ENCODE measurements around the gene TCF7L2.

TCF7L2 gene

DNA sequence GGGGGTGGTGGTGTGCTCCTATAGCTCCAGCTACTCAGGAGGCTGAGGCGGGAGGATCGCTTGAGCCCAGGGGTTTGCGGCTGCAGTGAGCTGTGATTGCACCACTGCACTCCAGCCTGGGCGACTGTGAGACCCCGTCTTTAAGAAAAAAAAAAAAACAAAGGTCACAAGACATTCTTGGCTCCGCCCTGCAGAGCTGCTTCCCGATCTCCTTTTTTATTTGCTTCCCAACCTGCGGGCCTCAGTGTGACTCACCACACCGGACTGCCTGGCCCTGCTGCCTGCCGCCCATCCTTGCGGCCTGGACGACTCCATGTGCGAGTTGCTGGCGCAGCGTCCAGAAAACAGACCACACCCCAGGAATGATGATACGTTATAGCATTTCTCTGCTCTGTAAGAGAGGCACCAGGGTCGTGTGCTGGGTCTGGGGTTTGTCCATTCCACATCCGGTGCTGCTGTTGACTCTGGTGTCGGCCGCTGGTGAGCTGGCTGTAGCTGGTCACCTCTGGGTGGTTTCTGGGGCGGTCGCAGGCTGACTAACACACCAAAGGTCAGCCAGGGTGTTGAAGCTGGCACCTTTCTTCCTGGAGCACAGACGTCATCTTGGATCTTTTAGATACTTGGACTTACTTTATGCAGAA, 123.6 kb downstream of the TCF7L2 start:
- no peak for DNase-seq

DNA sequence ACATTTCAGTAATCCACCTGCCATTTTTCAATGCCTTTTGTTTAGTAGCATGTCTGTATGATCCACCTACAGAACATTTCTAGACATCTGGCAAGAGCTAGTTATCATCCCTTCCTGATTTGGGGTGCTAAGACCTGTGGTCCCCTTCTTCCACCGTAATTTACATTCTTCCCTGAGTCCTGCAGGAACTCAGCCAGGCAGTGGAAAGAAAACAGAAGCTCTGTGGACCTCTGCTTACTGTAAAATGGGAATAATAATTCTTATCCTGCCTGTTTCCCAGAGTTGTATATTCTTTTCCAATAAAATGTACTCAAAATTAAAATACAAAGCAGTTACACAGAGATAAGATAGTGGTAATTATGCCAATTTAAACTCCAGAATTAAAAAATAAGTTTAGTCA, 126.9 kb downstream of the TCF7L2 start:
- DNase-seq, result no peak

DNA sequence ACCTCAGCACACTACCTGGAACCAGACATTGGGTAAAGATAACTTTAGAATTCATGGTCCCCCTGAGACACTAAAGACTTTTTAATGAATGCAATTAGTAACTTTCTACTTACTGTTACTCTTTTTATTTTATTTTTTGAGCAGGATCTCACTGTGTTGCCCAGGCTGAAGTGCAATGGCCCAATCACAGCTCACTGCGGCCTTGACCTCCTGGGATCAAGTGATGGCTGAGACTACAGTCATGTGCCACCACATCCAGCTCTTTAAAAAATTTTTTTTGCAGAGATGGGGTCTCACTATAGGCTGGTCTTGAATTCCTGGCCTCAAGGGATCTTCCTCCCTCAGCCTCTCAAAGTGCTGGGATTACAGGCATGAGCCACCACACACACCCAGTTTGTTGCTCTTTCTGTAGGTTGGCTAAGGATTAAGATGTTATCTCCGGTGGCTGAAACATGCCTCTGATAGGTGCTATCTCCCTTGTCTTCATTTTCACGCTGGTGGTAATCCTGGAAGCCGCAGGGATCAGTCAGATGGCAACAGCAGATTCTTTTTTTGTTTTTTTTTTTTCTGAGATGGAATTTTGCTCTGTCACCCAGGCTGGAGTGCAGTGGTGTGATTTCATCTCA, 128.3 kb downstream of the TCF7L2 start:
- DNase-seq, result no peak

DNA sequence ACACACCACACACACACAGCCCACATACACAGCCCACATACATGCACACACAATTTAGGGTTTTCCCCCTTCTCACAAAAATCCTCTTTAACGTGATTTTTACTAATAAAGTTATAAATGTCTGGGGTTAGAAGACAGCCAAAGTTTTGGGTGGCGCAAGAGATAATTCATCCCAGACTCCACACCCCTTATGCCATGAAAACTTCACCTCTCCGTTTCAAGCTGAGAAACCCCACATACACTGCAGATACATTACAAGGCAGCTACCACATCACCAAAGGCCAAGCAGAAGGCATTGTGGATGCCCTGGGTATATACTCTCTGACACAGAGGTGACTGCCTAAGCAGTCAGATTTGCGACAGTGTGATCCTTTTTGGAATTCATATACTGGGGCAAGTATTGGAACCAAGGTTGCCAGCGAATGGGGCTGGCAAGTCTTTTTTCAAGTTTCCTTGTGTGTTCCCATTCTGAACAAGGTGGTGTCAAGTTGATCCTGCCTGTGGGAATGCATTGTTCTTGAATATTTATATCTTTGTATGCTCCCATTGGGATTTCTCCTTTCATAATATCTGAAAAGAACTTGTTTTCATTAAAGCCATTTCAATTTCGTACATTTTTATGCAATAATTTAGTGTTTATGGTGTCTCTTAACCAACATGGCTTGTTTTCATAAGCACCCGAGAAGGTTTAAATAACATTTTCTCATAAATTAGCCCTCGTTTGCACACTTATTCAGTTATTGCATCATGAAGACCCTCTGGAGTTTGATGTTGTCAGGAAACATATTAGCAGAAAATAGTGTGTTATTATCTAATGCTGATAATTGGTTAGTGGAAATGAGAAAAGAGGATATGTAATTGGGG, 130.2 kb downstream of the TCF7L2 start:
- no peak for DNase-seq

DNA sequence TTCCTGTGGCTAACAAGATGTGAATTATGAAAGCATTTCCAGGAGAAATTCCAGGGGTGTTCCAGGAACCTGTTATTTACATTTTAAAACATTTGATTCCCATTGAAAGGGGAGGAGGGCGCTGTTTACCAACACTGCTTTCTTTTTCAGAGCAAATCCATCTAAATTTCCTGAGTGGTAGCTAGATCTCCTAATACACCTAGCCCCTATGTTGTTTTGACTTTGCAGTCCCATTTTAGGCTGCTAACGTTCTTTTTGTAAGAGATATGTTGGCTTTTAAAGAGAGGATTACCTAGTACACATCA, 130.8 kb downstream of the TCF7L2 start:
- DNase-seq, result no peak

DNA sequence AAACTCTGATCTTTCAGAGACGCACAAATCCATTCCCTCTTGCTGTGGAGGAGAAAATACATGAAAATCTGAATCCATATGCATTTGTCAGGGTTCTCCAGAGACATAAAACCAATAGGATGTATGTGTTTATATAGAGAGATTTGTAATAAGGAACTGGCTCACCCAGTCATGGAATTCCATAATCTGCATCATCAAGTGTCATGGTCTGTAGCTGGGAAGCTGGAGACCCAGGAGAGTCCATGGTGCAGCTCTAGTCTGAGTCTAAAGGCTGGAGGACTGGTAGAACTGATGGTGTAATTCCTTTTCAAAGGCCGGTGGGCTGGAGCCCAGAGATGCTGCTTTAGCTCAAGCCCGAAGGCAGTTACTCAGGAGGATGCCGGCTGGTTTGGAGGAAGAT, 134.0 kb downstream of the TCF7L2 start:
- DNase-seq, result no peak

DNA sequence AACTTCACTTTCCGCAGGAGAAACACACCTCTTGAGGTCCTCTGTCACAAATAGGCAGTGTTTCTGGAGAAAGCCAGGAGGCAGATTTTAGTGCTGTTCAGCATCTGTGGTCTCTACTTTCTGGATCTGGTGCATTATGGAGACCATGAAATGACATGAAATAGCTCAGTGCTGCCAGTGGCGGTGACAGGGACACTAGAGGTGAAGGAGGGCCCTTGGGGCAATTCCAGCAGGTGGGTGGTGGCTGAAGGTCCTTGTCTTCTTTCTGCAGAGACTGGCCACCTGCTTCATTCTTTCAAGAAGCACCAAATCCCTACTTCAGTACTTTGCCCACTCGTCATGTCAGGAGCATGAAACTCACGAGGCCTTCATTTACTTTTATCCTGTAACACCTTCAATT, 135.7 kb downstream of the TCF7L2 start:
- no peak for DNase-seq

DNA sequence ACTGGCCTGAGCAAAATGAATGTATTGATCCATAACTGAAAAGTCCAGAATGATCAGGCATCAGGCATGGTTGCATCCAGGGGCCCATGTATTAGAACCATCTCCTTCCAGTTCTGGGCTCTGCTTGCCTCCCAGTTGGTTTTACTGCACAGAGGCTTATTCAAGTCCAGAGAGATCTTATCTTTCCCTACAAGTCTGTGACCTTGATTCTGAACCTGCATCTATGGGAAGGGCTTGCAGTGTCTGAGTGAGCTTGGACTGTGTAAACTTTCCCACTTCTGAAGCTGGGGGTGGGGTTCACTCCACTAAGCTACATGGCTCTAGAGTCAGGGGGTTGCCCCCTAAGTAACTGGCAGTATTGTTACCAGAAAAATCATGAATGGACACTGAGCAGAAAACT, 136.2 kb downstream of the TCF7L2 start:
- no peak for DNase-seq

DNA sequence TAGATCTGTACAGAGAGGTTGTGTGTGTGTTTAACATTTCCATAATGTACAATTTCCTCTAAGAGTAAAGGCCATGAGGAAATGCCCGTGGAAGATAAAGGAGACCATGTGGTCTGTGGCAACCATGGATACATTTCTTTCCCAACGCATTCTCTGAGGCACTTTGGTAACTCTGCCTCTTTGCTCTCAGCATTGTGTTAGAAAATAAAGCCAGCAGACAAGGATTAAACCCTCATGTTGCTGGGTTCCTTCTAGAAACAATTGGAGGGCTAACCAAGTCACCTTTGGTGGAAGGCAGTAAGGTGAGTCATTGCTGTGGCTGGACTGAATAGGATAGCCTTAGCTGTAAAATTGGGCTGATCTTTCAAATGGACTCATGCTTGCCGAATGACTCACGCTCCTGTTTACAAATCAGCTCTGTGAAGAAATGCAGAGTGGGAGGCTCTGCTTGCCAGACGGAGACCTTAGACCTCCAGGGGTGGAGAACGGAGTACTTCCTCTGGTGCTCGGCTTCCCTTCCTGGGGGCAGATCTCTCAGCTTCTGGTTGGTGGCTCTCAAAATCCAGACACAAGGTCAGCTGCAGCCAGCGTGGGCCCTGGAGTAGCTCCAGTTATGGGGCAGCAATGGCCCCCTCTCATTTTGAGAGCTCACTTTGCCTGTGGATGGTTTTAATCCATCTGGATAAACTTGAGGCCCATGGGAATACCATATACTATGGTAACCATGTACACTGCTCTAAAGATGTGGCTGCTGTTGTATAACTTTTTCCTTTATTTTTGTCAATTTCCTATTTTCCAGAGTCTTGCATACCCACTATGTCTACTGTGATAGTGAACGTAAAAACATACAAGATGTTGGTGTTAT, 137.3 kb downstream of the TCF7L2 start:
- DNase-seq, result no peak

DNA sequence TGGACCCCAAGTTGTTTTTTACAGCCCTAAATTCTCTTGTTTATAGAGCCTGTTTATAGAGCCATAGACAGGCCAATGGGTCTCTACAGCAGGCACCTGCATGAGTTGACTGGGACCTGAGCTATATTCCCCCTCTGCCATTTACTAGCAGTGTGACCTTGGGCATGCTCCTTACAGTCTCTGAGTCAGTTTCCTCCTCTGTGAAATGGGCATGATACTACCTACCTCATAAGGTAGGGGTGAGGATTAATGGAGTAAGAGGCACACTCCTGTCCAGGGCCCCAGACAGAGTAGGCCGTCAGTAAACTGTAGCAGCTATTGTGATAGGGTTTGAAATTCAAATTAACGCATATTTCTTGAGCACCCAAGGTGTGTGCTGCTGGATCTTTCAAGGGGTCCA, 138.1 kb downstream of the TCF7L2 start:
- DNase-seq, result no peak

DNA sequence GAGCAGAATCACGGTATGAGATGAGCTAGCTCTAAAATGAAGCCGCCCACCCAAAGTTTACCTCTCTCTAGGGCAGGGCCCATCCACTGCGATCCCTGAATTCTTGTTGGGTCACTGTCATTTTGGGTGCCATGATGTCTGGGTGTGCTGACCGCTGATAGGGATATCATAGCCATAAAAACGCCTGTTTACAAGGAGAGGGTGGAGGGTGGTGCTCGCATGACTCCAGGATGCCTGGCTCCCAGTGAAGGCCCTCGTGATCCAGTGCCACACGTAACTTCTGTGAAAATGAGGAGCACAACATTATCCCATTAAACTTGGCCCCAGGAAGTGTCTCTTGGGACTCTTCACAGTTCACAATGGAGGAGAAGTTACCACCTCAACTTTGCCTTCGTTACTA, 139.5 kb downstream of the TCF7L2 start:
- DNase-seq, result no peak

DNA sequence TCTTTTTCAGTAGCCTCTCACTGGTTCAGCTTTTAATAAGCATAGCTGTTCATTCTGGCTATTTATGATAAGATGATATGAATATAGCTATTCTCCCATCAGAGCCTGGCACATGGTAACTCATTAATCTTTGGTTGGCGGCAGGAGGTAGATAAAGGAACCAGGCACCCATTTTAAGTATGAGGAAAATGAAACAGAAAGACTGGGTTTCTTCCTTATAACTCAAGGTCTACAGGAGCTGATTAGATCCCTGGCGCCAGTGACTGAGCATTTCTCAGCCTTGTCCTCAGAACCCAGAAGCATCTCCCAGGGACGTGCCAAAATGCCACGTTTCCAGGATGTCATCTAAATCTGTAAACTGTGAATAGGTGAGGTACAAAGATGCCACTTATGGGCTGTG, 141.9 kb downstream of the TCF7L2 start:
- no peak for DNase-seq

DNA sequence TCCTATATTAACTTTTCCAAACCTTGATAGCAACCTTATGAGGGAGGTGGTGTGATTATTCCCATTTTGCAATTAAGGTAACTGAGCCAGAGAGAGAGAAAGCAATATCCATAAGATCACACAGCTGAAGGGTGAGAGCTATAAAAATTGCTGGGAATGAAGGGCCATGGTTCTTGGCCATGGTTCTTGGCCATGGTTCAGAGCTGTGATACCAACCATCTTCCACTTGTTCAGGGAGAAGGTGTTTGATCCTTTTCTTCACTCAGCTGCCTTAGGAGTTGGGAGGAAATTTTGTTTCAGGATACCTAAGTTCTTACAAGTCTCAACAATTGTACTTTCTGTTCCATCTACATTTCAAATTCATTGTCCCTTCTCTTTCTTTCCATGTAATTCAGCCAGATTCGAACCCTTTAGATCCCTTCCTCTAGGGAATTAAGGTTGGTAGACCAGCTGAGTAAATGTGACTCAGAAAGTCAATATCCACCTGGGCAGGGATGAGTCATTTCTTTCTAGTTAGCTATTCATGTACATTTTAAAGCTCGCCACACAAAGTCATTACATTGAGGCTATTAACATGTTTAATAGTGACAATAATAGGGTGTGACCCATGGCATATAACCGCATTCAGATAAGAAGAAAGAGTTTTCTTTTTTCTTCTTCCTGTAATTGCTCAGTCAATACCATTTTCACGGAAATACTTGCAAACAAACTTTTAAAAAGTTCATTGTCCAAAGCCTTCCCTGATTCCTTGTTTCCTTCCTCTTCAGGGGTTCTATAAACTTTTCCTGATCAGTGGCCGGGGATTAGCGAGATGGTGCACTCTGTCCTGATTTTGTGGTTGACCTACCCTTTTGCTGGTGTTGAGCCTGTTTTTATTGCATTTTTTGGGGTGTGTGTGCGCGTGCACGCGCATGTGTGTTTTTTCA, 143.4 kb downstream of the TCF7L2 start:
- DNase-seq, result no peak

DNA sequence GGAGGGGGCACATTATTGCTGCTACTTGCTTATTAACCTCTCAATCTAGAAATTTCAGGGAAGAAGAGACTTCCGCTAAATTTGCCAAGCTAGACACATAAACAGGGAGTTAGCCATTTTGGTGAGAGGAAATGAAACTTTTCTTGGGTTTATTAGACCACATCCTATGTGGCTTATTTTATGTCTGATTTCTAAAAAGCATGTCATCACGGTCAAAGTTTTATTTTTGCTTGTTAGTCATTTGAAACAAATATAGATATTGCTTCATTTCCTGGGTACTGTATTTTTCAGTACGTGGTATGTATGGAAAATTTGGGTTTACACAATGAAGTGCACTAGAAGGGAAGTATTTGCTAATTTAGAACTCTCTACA, 144.1 kb downstream of the TCF7L2 start:
- DNase-seq, result no peak

DNA sequence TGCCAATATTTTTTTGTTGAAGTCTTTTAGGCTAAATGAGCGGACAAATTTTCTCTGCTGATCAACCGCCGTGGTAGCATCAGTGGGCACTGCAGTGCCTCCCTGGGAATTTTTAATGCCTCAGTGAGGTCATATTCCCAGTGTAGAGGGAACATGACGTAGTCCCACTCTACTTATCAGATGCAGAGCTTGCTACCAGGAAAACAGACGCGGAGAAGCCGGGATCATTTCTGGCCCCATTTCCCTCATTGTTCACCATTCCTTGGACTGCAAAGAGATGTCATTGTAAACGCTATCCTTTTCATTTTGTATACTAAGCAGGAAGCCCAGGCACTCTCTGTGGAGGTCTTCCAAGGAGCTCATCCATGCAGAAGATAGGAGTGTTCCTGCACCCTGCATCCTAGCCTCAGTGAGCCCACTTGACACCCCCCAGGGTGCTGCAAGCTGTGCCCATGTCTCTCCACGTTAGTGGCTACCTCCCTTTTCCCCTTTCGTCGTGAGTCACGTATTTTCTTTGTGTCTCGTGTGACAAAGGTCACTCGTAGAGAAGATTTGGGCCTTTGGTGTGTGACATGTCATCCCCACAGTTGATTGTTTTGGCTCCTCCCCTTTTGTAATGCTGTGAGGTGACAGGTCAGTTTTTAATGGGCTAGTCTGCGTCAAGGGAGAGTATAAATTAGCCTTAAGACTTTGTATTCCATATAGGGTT, 145.5 kb downstream of the TCF7L2 start:
- no peak for DNase-seq

DNA sequence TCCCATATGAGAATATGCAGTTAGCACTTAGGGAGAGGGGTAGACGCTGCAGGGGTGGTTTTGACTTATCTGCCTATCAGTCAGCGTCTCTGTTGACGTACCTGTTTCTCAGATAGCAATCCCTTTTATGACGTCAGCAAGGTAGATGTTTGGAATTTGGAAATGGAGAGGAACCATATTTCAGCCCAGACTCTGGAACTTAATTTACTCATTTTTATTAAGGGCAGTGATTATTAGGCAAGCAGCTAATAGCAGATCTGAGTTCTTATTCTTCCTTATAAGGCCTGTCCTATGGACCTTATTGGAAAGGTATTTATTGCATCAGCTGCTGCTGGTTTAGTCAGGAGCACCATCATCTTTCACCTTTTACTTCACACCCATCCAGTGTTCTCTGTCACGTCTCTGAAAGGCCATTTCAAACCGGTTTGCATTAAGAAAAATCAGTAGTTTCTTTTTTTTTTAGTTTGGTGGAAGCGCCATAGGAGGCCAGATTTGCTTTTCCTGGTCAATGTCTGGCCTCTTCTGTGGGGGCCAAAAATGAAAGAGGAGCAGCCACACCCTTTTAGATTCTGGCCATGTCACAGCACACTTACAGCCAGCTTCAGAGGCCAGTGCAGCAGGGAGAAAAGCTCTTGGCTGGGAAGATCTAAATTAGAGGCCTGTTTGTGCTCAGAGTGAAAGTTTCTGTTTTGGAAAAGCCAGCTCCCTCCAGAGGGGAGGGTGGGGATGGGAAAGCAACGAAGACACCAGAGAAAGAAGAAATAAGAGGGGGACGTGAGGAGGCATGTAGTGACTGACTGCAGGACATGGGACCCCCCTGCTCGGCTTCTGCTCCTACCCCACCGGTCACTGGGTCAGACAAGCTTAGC, 146.3 kb downstream of the TCF7L2 start:
- DNase-seq, result no peak

DNA sequence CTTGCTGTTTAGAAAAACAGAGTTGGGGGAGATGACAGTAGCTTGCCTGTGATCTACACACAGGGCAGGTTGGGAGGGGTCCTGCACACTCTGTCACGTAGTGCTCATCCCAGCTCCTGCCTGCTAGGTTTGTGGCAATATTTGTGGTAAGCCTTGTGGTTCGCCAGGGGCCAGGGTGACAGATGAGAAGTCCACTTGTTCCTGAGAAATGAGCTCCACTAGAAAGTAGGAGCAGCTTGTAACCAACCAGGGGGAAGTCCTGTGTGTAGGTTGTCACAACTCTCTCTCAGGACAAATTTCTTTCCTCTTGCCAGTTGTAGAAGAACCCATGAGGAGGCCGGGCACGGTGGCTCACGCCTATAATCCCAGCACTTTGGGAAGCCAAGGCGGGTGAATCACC, 147.0 kb downstream of the TCF7L2 start:
- DNase-seq, result no peak

DNA sequence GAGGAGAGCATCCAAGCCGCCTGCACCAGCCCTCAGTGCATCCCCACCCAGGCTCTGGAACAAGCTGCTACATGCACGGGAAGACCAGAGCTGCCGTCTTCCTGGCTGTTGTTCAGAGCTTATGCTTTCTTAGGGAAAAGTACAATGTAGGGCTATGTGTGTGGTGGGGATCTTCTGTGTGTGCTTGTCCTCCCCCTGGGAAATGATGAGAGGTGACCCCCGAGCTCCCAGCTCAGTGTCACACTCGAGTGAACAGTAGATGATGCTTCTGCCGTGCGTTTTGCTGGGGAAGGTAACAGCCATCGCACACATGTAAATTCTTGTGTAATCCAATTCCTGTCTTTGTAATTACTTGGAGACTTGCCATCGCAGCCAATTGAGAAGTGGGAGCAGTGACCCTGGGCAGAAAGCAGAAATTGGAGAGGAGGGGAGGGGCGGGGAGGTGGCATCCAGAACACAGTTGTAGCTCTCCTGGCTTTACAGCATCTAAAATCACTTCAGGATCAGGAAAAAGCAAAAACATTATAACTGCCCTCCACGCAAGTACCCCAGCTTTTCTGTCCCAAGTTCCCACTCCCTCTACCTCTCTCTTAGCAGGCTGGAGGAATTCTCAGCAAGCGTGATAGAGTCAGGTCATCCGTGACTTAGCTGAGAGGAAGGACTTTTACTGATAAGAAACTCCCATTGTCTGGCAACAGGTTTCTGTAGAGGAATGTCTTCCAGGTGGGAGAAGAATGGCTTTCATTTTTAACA, 149.6 kb downstream of the TCF7L2 start:
- peak; percentile 84 for DNase-seq

DNA sequence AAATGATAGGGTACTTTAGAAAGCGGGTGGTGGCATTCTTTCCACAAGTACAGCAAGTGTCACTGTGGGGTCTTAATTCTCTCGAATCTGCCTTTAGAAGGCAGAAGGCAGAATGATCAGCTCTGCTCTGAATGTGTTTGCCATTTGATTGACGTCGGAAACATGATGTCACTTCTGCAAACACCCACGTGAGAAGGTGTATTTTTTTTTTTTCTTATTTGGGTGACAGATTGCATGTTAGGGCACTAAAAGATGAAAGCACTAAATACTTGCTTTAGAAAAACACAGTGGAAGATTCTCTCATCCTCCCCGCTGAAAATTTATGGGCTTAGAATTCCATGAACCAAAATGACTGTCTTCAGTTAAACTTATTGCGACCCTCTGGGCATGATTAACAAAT, 150.2 kb downstream of the TCF7L2 start:
- DNase-seq, result no peak

All from DMS79 treated with DMSO at 0.1 percent for 48 hours (cell line).